HL-60 (cell line): ENCODE data around the gene TLR5.

Source experiments
- DNase-seq, 2 experiments: peaks; one replicate each; pipeline ENCODE4 v3.0.0-alpha.2; 2010 to 2020; ENCODE audit warnings: low read depth in 1 of 2, low spot score in 1 of 2
- H3K27ac ChIP-seq: fragments of 250-450 bp; sonication (Bioruptor Pico); replicated peaks from 2 replicates; pipeline ENCODE4 v1.5.1; 2020; ENCODE audit warnings: mild to moderate bottlenecking, moderate library complexity
- H3K27me3 ChIP-seq: fragments of 250-450 bp; sonication (Bioruptor Pico); 2 replicates; pipeline ENCODE4 v1.5.1; 2021; ENCODE audit warnings: mild to moderate bottlenecking, moderate library complexity; ENCODE audit not compliant: insufficient read depth, poor library complexity, severe bottlenecking
- H3K4me3 ChIP-seq: replicated peaks from 2 replicates; pipeline ENCODE4 v1.5.1; 2011; ENCODE audit warnings: mild to moderate bottlenecking, control low read depth, low read length; ENCODE audit not compliant: insufficient read depth
- CTCF ChIP-seq: IDR thresholded peaks from one replicate; pipeline ENCODE4 v1.5.1; 2011; ENCODE audit warnings: low read length, control low read depth, inconsistent platforms; ENCODE audit not compliant: insufficient read depth
- GABPA ChIP-seq: IDR thresholded peaks from 2 replicates; pipeline ENCODE4 v1.6.1; 2012; ENCODE audit warnings: low read depth
- POLR2AphosphoS5 ChIP-seq: IDR thresholded peaks from 2 replicates; pipeline ENCODE4 v1.6.1; 2012; ENCODE audit warnings: low read depth
- SPI1 ChIP-seq: IDR thresholded peaks from 2 replicates; pipeline ENCODE4 v1.6.1; 2012; ENCODE audit warnings: low read depth, mild to moderate bottlenecking, borderline replicate concordance
- TF ChIP-seq, protein P1 (sequence below): IDR thresholded peaks from 2 replicates; pipeline ENCODE4 v1.6.1; 2012; ENCODE audit warnings: low read depth; ENCODE audit not compliant: insufficient replicate concordance

Gene TLR5

GRCh38 chr1:223133824-223134435, 9.1 kb downstream of the TLR5 start:
- Histone ChIP-seq H3K27ac (no peak overlapping the region), H3K27me3 (peaks cover 4% of the 10 kb centered on the region), H3K4me3 (peak overlapping the region; percentile 3)
- TF ChIP-seq, protein P1, sequence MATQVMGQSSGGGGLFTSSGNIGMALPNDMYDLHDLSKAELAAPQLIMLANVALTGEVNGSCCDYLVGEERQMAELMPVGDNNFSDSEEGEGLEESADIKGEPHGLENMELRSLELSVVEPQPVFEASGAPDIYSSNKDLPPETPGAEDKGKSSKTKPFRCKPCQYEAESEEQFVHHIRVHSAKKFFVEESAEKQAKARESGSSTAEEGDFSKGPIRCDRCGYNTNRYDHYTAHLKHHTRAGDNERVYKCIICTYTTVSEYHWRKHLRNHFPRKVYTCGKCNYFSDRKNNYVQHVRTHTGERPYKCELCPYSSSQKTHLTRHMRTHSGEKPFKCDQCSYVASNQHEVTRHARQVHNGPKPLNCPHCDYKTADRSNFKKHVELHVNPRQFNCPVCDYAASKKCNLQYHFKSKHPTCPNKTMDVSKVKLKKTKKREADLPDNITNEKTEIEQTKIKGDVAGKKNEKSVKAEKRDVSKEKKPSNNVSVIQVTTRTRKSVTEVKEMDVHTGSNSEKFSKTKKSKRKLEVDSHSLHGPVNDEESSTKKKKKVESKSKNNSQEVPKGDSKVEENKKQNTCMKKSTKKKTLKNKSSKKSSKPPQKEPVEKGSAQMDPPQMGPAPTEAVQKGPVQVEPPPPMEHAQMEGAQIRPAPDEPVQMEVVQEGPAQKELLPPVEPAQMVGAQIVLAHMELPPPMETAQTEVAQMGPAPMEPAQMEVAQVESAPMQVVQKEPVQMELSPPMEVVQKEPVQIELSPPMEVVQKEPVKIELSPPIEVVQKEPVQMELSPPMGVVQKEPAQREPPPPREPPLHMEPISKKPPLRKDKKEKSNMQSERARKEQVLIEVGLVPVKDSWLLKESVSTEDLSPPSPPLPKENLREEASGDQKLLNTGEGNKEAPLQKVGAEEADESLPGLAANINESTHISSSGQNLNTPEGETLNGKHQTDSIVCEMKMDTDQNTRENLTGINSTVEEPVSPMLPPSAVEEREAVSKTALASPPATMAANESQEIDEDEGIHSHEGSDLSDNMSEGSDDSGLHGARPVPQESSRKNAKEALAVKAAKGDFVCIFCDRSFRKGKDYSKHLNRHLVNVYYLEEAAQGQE: no peak
- TF ChIP-seq POLR2AphosphoS5: no peak
- no peak for TF ChIP-seq CTCF
- TF ChIP-seq SPI1: no peak
- no peak for TF ChIP-seq GABPA
- DNase-seq: peak; percentile 58 to 74

DNA sequence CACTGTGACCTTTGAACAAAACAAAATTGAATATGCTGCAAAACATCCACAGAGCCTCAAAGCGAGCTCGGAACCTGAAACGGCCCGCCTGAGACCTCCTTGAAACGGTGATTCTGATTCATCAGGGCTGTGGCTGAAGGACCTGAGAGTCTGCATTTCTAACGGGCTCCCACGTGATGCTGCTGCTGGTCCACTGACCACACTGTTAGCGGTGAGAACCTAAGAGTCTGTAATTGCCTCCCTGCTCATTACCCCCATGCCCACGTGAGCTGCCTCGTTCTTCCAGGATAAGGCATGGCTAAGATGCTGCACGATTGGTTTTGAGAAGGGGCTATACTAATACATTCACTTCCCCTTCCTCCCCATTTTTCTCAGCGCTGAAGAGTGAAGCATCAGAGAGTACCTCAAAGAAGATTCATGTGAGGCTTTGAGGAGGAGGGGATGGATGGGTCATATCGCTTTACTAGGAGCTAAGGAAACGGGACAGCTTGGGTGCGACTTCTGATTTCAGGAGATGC, 9.7 kb downstream of the TLR5 start:
- Histone ChIP-seq H3K27ac (no peak overlapping the region), H3K4me3 (no peak overlapping the region), H3K27me3 (peaks cover 4% of the 10 kb centered on the region)
- TF ChIP-seq SPI1 (no peak), GABPA (no peak), POLR2AphosphoS5 (no peak), CTCF (peak; percentile 59)
- TF ChIP-seq, protein P1: no peak
- DNase-seq: no peak

DNA sequence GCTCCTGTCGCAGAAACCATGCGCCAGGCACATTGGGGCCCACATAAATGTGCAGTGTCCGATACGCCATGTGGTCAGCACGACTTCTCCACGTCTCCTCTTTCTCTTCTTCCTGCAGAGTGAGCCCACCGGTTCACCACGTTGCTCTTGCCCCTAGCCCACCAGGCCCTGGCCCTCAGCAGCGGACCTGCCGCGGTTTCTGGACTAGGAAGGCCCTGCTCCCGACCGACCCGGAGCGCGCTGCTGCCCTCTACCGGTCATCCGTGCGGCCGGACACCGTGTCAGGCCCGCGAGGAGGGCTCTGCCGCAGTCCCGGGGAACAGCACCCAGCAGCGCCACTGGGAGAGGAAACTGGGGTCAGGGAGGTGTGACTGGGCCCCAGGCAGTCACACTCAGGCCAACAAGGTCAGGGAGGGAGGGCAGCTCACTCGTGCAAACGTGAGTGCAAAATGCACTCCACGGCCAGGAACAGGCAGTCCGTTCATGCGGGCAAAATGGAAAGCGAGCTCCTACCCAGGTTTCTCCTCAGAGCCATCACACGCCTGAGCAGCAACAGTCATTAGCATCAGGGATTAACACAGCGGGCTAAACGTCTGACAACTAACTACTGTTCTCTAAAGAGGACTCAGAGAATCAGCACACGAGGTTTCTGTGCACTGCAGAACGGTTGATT, 13.7 kb downstream of the TLR5 start:
- Histone ChIP-seq H3K27me3 (peaks cover 2% of the 10 kb centered on the region), H3K27ac (no peak overlapping the region), H3K4me3 (no peak overlapping the region)
- TF ChIP-seq SPI1 (no peak), POLR2AphosphoS5 (no peak), CTCF (peak; percentile 59)
- TF ChIP-seq, protein P1: no peak
- DNase-seq: peak in 1 of 2 experiments; percentile 48
